MV-4-11 (cell line): ENCODE data around the gene PDIA6.

ENCODE experiments used
- DNase-seq: peaks from one replicate; lab custom pipeline; 2025; lab: John Stamatoyannopoulos, UW

The PDIA6 gene

DNA sequence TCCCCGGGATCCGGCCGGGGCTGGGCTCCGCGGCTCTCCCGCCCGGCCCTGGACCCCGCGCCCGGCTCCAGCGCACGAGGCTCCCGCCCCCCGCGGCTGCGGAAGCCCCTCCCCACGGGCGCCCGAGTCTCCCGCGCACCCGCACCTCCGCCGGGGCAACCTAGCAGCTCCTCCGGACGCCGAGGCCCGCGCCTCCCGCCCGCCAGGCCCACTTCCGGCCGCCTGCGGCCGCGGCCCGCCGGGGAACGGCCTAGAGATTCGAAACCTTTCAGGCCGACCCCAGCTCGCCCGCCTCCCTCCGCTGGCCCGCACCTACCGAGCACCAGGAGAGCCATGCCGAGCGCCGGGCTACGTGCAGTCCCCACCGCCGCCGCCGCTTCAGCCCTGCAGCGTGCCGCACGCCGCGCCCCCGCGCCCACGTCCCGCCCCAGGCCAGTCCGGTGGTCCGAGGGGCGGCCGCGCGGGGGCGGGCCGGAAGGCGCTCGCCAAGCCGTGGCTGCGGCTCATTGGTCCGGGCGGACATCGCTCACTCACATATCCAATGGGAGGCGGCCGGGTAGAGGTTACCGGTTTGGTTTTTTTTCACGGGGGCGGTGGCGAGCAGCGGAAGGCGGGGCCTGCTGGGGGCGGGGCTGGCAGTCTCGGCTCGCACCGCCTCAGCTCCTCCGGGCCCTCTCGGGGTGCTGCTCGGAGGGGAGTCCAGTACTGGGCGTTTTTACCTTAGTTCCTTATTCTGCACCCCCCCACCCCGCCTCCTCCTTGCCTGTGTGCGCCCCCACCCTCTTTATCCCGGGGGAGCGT lies at the start of gene PDIA6:
TSS of gene PDIA6 (minus strand) at position 424 of the 801 bp plus-strand sequence. CDS start at position 335, 89 bp downstream.
- peak; percentile 93 for DNase-seq

- DNase-seq = no peak
Measured at GRCh38 chr2:10862330-10862729, 49.7 kb upstream of the PDIA6 start.

DNA sequence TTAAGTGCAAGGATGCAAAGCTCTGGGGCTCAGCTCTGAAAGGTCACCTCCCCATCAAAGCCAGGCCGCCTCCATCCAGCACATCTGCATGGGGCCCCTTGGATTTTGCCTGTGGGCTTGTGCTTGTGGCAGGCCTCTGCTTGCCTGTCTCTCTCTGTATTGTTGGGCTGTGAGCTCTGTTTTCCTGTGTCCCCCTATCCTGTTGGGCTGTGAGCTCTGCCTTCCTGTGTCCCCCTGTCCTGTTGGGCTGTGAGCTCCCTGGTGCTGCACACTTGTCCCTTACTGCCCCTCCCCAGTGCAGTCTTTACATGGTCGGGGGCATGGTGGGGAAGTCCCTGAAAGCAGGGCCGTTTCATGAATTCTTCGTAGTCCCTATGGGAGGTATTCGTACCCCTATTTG lies 49.2 kb upstream of the PDIA6 start:
- no peak for DNase-seq

DNA sequence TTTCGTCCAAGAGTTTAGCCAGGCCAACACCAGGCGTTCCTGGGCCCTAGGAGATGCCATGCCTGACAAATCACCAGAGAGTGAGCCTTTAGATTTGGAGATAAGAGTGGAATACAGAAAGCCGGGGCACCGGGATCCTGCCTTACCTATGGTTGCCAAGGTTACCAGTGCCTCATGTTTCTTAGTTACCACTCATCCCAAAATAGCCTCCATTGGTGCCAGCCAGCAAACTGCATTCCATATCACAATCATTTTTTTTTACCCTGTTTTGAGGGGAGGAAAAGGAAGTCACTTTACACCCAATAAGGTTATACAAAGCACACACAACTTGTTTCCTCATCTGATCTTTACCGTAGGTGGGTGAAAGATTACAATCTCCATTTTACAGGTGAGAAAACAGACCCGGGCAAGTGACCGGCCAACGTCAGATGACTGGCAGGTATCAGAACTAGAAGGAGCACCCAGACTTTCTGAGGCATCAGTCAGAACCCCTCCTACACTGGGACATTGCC lies 48.3 kb upstream of the PDIA6 start:
- no peak for DNase-seq

DNA sequence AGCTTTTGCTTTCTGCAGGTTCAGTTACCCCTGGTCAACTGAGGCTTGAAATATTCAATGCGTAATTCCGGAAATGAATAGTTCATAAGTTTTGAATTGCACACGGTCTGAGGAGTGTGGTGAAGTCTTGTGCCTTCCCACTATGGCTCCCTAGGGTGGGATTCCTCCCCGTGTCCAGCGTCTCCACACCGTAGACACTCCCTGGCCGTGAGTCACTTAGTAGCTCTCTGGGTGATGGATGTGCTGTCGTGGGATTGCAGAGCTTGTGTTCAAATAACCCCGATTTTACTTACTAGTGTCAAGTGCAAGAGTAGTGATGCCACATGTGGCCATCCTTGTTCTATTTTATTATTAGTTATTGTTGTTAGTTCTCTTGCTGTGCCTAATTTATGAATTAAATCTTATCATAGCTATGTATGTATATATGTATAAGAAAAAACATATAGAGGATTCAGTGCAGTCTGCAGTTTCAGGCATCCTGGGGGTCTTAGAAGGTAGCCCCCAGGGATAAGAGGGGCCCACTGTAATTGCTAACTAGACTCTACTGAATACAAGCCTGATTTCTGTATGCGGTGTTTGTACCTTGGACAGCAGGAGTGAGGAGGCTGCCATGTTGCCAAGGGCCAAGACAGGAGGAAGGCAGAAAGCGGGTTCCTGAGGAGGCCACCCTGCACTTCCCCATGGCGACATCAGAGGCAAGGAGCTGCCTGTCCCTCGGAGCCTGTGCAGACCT lies 47.7 kb upstream of the PDIA6 start:
- no peak for DNase-seq

DNA sequence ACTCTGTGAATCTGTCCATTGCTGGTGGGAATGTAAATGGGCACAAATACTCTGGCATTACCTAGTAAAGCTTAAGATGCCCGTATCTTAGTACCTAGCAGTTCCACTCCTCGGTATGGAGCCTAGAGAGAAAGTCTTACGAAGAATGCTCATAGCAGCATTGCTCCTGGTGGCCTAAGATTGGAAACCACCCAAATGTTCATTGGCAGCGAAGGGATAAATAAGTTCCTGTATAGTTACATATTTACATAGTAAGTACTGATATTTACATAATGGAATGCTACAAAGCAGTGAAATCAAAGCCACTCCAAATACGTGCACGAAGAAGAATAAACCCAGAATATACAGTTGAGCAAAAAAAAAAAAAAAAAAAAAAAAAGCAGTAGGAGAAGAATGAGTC lies 46.7 kb upstream of the PDIA6 start:
- no peak for DNase-seq

DNA sequence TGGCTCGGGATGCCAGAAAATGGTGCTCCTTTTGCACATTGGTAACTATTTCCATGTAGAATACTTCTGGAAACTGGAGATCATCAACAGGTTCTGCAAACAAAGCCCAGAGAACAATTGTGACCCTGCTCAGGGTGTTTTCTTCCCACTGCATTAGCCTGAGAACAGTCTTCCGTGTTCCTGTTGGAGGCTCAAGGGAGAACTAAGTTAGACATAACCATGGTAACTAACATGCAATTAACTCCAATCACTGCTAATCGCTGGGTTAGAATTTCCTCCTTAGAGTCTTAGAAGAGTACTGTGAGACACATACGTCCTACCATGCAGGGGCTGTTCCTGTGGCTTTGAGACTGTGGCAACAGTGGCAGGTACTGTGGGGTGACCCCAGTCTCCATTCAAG lies 36.0 kb upstream of the PDIA6 start:
- DNase-seq = no peak

GRCh38 chr2:10847008-10847407 lies 34.4 kb upstream of the PDIA6 start:
- DNase-seq = no peak

GRCh38 chr2:10846110-10846861 lies 33.7 kb upstream of the PDIA6 start:
- DNase-seq = no peak

- no peak for DNase-seq
Measured at GRCh38 chr2:10845640-10846039, 33.1 kb upstream of the PDIA6 start.

DNA sequence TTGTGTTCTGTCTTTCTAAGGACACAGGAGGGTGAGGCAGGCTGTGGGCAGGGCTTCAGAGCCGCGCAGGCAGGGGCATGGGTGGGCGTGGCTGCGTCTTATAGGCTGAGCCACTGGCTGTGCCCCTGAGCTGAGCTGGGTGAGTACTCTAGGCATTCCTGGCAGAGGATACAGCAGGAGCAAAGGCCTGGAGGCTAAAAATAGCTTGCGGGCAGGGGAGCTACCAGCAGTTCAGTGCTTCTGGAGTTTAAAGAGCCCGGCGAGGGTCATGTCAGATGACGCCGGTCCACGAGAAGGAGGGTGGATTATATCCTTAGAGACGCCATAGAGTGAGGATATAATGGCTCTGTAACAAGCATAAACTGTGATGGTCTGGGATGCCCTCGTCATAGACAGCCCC lies 31.5 kb upstream of the PDIA6 start:
- DNase-seq = no peak

GRCh38 chr2:10842506-10842905 lies 29.9 kb upstream of the PDIA6 start:
- no peak for DNase-seq

DNA sequence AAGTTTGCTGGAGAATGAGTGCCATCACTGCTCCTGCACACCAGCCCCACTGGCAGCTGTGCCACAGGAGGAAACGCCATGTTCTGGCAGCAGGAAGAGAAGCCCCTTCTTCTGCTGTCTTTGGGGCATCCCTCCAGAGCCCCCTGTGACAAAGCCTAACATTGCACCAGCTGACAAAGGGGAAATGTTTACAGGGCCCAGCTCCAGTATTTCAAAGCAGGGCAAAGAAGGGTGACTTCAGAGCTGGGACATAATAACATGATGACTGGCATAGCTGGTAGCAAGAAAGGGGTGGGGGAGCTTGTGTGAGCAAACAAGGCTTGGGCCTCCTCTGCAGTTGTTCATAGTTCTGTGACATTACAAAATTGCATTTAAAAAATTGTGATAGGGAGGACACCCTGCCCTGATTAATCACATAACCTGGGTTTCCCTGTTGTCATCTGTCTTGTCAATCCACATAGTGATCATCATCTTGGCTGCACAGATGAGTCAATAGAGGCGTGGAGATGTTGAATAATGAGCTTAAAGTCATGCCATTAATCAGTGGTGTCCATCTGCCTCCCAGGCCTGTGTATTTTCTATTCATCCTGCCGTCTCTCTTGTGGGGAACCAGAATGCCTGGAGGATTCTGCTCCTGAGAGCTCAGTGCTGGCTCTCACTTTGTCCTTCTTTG lies 29.1 kb upstream of the PDIA6 start:
- DNase-seq = no peak

DNA sequence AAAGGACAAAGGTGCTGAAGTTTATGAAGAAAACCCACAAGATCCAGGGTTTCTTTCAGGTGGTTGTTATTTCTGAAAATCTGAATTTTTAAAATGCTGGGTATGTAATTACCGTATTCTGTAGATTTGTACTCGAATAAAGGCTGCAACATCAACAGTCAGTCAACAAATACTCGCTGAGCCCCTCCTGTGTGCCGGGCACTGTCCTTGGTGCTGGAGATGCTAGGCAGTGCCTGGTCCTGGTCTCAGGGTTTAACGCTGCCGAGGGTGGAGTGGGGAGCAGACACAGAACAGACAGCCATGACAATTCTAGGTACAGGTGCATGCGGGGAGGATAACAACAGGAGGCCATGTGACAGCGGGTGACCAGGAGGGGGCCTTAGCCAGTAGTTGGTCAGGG lies 27.2 kb upstream of the PDIA6 start:
- no peak for DNase-seq

DNA sequence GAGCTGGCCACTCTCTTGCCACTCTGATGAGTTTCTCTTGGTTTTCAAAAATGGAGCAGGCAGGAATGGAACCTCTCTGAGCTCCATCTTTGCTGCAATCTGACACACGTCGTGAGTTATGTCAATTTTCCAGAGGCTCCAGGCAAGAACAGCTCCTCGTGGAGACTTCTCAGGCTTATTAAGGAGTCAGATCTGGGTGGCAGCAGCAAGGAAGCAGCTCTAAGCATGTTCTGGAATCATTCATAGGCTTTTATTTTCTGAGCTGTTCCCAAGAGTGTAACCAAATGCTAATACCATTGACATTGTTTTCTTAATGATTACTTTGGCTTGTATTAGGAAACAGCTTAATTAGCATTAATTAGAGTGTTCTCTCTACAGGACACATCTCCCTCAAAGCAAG lies 26.1 kb upstream of the PDIA6 start:
- DNase-seq = no peak

- no peak for DNase-seq
Measured at GRCh38 chr2:10837298-10838266, 25.0 kb upstream of the PDIA6 start.

- DNase-seq = peak; percentile 21
Measured at GRCh38 chr2:10835052-10835970, 22.7 kb upstream of the PDIA6 start.

- peak; percentile 33 for DNase-seq
Measured at GRCh38 chr2:10834068-10834655, 21.6 kb upstream of the PDIA6 start.

GRCh38 chr2:10833021-10833420 lies 20.4 kb upstream of the PDIA6 start:
- DNase-seq = no peak
